A549 (cell line): ENCODE results near the gene PRSS8. TPM values are rescaled to one million over a fixed set of nuclear protein-coding genes. Genes with fewer than 3 reads are reported as not detected.

ENCODE experiments used
- ATAC-seq, 2 experiments: fragments of 200-7000 bp in 1 of 2; fragments of >200 bp in 1 of 2; cut with Nextera tagmentation in 1 of 2; cut with Tn5 transposase in 1 of 2; 3 replicates each; pipeline versions ENCODE4 v1.8.0 to v1.9.1; 2018 to 2020; ENCODE audit warnings: mild to moderate bottlenecking in 1 of 2, moderate library complexity in 1 of 2
- CTCF ChIA-PET: fragments of 300-600 bp; sonication (Branson Sonifier 250); formaldehyde crosslinking; extraction: SDS; loops from one replicate; lab custom pipeline; 2021; ENCODE audit warnings: antibody characterized with exemption, inconsistent platforms; lab: Yijun Ruan, JAX
- POLR2A ChIA-PET: fragments of 350-600 bp; formaldehyde crosslinking; extraction: SDS; loops from one replicate; lab custom pipeline; 2021; ENCODE audit warnings: antibody characterized with exemption, inconsistent platforms; lab: Yijun Ruan, JAX
- DNase-seq, 2 experiments: peaks; one replicate each; pipeline versions ENCODE4 v3.0.0 to v3.0.0-alpha.2; 2011 to 2016; ENCODE audit warnings: low read depth in 1 of 2, low spot score in 1 of 2
- FAIRE-seq: peaks from 2 replicates; lab custom pipeline; 2011; peaks lifted over from hg19 to GRCh38; lab: Jason Lieb, UNC
- H3K27ac ChIP-seq, 2 experiments: fragments of >200 bp; sonication (Bioruptor Twin); formaldehyde crosslinking; 3 replicates each; pipeline ENCODE4 v1.5.1; 2016 to 2017
- H3K4me1 ChIP-seq: fragments of >200 bp; sonication (Bioruptor Twin); formaldehyde crosslinking; 3 replicates; pipeline ENCODE4 v1.6.1; 2016
- H3K4me2 ChIP-seq: fragments of >200 bp; sonication (Bioruptor Twin); formaldehyde crosslinking; 3 replicates; pipeline ENCODE4 v1.6.1; 2016
- H3K4me3 ChIP-seq: fragments of >200 bp; sonication (Bioruptor Twin); formaldehyde crosslinking; 3 replicates; pipeline ENCODE4 v1.5.1; 2016
- H3K9me3 ChIP-seq: fragments of >200 bp; sonication (Bioruptor Twin); formaldehyde crosslinking; 3 replicates; pipeline ENCODE4 v1.6.1; 2016
- CEBPB ChIP-seq, 2 experiments: fragments of >200 bp in 1 of 2; sonication (Bioruptor Twin) in 1 of 2; formaldehyde crosslinking in 1 of 2; IDR thresholded peaks; 2 replicates each; pipeline ENCODE4 v1.6.1; 2012 to 2016
- E2F6 ChIP-seq: IDR thresholded peaks from 2 replicates; pipeline ENCODE4 v1.6.1; 2012; ENCODE audit warnings: low read depth, borderline replicate concordance
- EHF ChIP-seq: fragments of 250-450 bp; sonication (Bioruptor Pico); IDR thresholded peaks from 2 replicates; pipeline ENCODE4 v1.5.0; 2020; ENCODE audit warnings: mild to moderate bottlenecking
- EP300 ChIP-seq, 2 experiments: fragments of >200 bp; sonication (Bioruptor Twin); formaldehyde crosslinking; IDR thresholded peaks; 2 replicates in 1 of 2; 3 replicates in 1 of 2; pipeline ENCODE4 v1.6.1; 2016 to 2017
- FOSL2 ChIP-seq, 2 experiments: fragments of 450-650 bp in 1 of 2; fragments of >200 bp in 1 of 2; sonication (Bioruptor Twin) in 1 of 2; formaldehyde crosslinking; IDR thresholded peaks; 2 replicates each; pipeline versions ENCODE4 v1.5.0 to v1.6.1; 2016 to 2020; ENCODE audit warnings: mild to moderate bottlenecking in 1 of 2, moderate library complexity in 1 of 2
- HEYL ChIP-seq: fragments of 250-450 bp; sonication (Bioruptor Pico); IDR thresholded peaks from 2 replicates; pipeline ENCODE4 v1.8.0; 2021; ENCODE audit warnings: mild to moderate bottlenecking, moderate library complexity
- HOXB5 ChIP-seq: fragments of 250-450 bp; sonication (Bioruptor Pico); IDR thresholded peaks from 2 replicates; pipeline ENCODE4 v1.5.0; 2020; ENCODE audit warnings: mild to moderate bottlenecking, moderate library complexity
- KDM1A ChIP-seq: fragments of 200-600 bp; sonication (generic); IDR thresholded peaks from 2 replicates; pipeline ENCODE4 v1.6.1; 2016; ENCODE audit warnings: low read depth, mild to moderate bottlenecking
- MAFK ChIP-seq: fragments of 450-650 bp; IDR thresholded peaks from 2 replicates; pipeline ENCODE4 v1.6.1; 2014; ENCODE audit not compliant: partially characterized antibody
- MAX ChIP-seq: IDR thresholded peaks from 2 replicates; pipeline ENCODE4 v1.6.1; 2012
- NFE2L2 ChIP-seq: fragments of 150-350 bp; conservative IDR thresholded peaks from 2 replicates; pipeline ENCODE4 v1.6.1; 2014; ENCODE audit warnings: low read length
- NPAS2 ChIP-seq: fragments of 250-450 bp; sonication (Bioruptor Pico); IDR thresholded peaks from 2 replicates; pipeline ENCODE4 v1.8.0; 2022; ENCODE audit warnings: mild to moderate bottlenecking, moderate library complexity, borderline replicate concordance
- PBX3 ChIP-seq: IDR thresholded peaks from 2 replicates; pipeline ENCODE4 v1.6.1; 2012
- PHF8 ChIP-seq: fragments of 200-600 bp; sonication (generic); IDR thresholded peaks from 2 replicates; pipeline ENCODE4 v1.6.1; 2016; ENCODE audit warnings: low read depth, mild to moderate bottlenecking, antibody characterized with exemption, moderate library complexity, borderline replicate concordance
- POLR2A ChIP-seq: IDR thresholded peaks from 2 replicates; pipeline ENCODE4 v1.6.1; 2012; ENCODE audit warnings: mild to moderate bottlenecking, low read length
- RAD21 ChIP-seq, 2 experiments: fragments of >200 bp in 1 of 2; sonication (Bioruptor Twin) in 1 of 2; formaldehyde crosslinking in 1 of 2; IDR thresholded peaks in 1 of 2; conservative IDR thresholded peaks in 1 of 2; 2 replicates in 1 of 2; 3 replicates in 1 of 2; pipeline ENCODE4 v1.6.1; 2012 to 2018; ENCODE audit warnings: inconsistent platforms in 1 of 2
- RCOR1 ChIP-seq: fragments of 150-350 bp; IDR thresholded peaks from 2 replicates; pipeline ENCODE4 v1.6.1; 2014; ENCODE audit warnings: antibody characterized with exemption, low read length, low read depth
- RNF2 ChIP-seq: fragments of 200-600 bp; sonication (generic); IDR thresholded peaks from 2 replicates; pipeline ENCODE4 v1.6.1; 2016; ENCODE audit warnings: low read depth, mild to moderate bottlenecking, antibody characterized with exemption, moderate library complexity, borderline replicate concordance
- SMC3 ChIP-seq: fragments of >200 bp; sonication (Bioruptor Twin); formaldehyde crosslinking; IDR thresholded peaks from 3 replicates; pipeline ENCODE4 v1.6.1; 2018; ENCODE audit warnings: inconsistent platforms
- ZC3H11A ChIP-seq: fragments of 450-650 bp; IDR thresholded peaks from 2 replicates; pipeline ENCODE4 v1.6.1; 2014; ENCODE audit warnings: antibody characterized with exemption, mild to moderate bottlenecking
- ZSCAN20 ChIP-seq: fragments of 250-450 bp; sonication (Bioruptor Pico); IDR thresholded peaks from 2 replicates; pipeline ENCODE4 v1.8.0; 2022; ENCODE audit warnings: mild to moderate bottlenecking, moderate library complexity
- WGBS: methylation state at CpG from one replicate; pipeline ENCODE4 v1.1.6; 2017; ENCODE audit errors: missing lambda C conversion rate; 5-methylcytosine and 5-hydroxymethylcytosine counted together
- polyA plus RNA-seq, 4 experiments: library from polyadenylated mRNA; depleted of rRNA in 3 of 4; stranded (reverse); fragments of >200 nt; fragmentation: RNase III in 1 of 4; extraction: RNeasy Plus Mini Kit Qiagen cat#74134 plus additional on column Dnase treatment in 1 of 4; gene quantifications; 2 replicates in 3 of 4; 3 replicates in 1 of 4; pipeline ENCODE4 v1.2.3, GENCODE V29; 2011 to 2017

PRSS8 gene
- polyA plus RNA-seq, 2 of the 4 experiments (the other 2 are of a cell fraction) = 0.08 to 0.09 TPM

- Histone ChIP-seq H3K27ac (no peak overlapping the region), H3K4me3 (no peak overlapping the region), H3K4me2 (no peak overlapping the region), H3K9me3 (no peaks in the 10 kb centered on the region), H3K4me1 (peaks cover 23% of the 10 kb centered on the region)
- POLR2A ChIA-PET = interaction anchor here (2.1 to 2.9 kb wide), 3 partner anchors 26 to 158 kb away, joined by 11 to 73 read pairs (median 23); partner anchors contain the start of genes HSD3B7, KAT8, ZNF646 and ZNF668
- no peak for DNase-seq
- TF ChIP-seq EHF (CRISPR knock-in tag) (no peak), EP300 (IDR thresholded peaks at IDR 0.05) (no peak), FOSL2 (IDR thresholded peaks at IDR 0.05) (no peak), FOSL2 (CRISPR knock-in tag; IDR thresholded peaks at IDR 0.05) (no peak), PBX3 (no peak), MAFK (no peak), HOXB5 (CRISPR knock-in tag) (no peak), PHF8 (no peak), ZSCAN20 (CRISPR knock-in tag) (no peak), ZC3H11A (no peak), SMC3 (no peak), RNF2 (no peak), RAD21 (conservative IDR thresholded peaks at IDR 0.05 in 1 of 2, IDR thresholded peaks at IDR 0.05 in 1 of 2) (no peak), NPAS2 (CRISPR knock-in tag) (no peak), HEYL (CRISPR knock-in tag) (no peak), CEBPB (IDR thresholded peaks at IDR 0.05) (no peak), NFE2L2 (no peak)
- 94% methylated on average over 8 of the region's 8 CpGs for WGBS
- no peak for FAIRE-seq
- ATAC-seq = no peak
- CTCF ChIA-PET = interaction anchor here (1.4 to 6.8 kb wide), 10 partner anchors 14 to 190 kb away, joined by 3 to 166 read pairs (median 14); partner anchors contain the start of genes HSD3B7, KAT8, ZNF646 and ZNF668
These were observed 8.2 kb upstream of the PRSS8 start for GRCh38 chr16:31143694-31144148.

GRCh38 chr16:31143011-31143693 lies 7.6 kb upstream of the PRSS8 start:
- peak overlapping the region; percentile 98 for H3K4me2 ChIP-seq
- WGBS = 88% methylated on average over 18 of the region's 22 CpGs
- no peak for DNase-seq
- H3K27ac ChIP-seq = peak overlapping the region; percentile 90 to 95
- no peak for TF ChIP-seq KDM1A
- TF ChIP-seq MAX = no peak
- TF ChIP-seq RCOR1 = no peak
- TF ChIP-seq E2F6 = no peak
- TF ChIP-seq PHF8 = 0 out of 2 replicates have a peak, but pooled peaks have one; percentile 4
- TF ChIP-seq POLR2A = no peak
- TF ChIP-seq HEYL (CRISPR knock-in tag) = no peak
- H3K4me1 ChIP-seq = peaks cover 29% of the 10 kb centered on the region
- POLR2A ChIA-PET = interaction anchor here (1.0 to 2.9 kb wide), 13 partner anchors 10 to 316 kb away, joined by 3 to 73 read pairs (median 7); partner anchors contain the start of genes ARMC5, FUS, HSD3B7 and KAT8
- CTCF ChIA-PET = interaction anchor here (0.6 to 6.8 kb wide), 61 partner anchors 9 to 725 kb away, joined by 3 to 166 read pairs (median 5); partner anchors contain the start of genes HSD3B7, KAT8, PYCARD and VKORC1
- H3K9me3 ChIP-seq = no peaks in the 10 kb centered on the region
- FAIRE-seq = no peak
- ATAC-seq = no peak; a peak in 1 of 6 replicates
- peak overlapping the region; percentile 50; the same call in 2 of the 3 replicates for H3K4me3 ChIP-seq
